Lung (tissue), 12 donors: ENCODE measurements around the gene TMEM86A. TPM values are rescaled to one million over a fixed set of nuclear protein-coding genes. Genes with fewer than 3 reads are reported as not detected.

Experiments
- ATAC-seq: fragments of 200-7000 bp; cut with Tn5 transposase; one replicate; pipeline ENCODE4 v1.9.1; 2020; ENCODE audit warnings: moderate number of reproducible peaks; ENCODE audit not compliant: insufficient read depth, low FRiP score
- DNase-seq, 3 donors: peaks; one replicate each; pipeline ENCODE4 v3.0.0-alpha.2; 2013 to 2017
- H3K27ac ChIP-seq, 2 donors: one replicate each; pipeline ENCODE4 v1.5.1; 2013; ENCODE audit warnings: mild to moderate bottlenecking in 2 of 2, moderate library complexity in 2 of 2, control low read depth in 1 of 2, inconsistent platforms in 1 of 2, low read depth in 1 of 2, low read length in 1 of 2
- H3K27me3 ChIP-seq, 3 donors: one replicate each; pipeline ENCODE4 v1.5.1; 2013; ENCODE audit warnings: low read length in 2 of 3; ENCODE audit not compliant: control insufficient read depth in 3 of 3, insufficient read depth in 3 of 3
- H3K36me3 ChIP-seq, 4 donors: one replicate each; pipeline ENCODE4 v1.5.1; 2013; ENCODE audit warnings: low read length in 4 of 4, mild to moderate bottlenecking in 1 of 4, moderate library complexity in 1 of 4; ENCODE audit not compliant: control insufficient read depth in 4 of 4, insufficient read depth in 4 of 4
- H3K4me1 ChIP-seq, 5 donors: one replicate each; pipeline ENCODE4 v1.5.1; 2013; ENCODE audit warnings: low read length in 5 of 5, mild to moderate bottlenecking in 2 of 5, moderate library complexity in 1 of 5; ENCODE audit not compliant: control insufficient read depth in 5 of 5, insufficient read depth in 5 of 5
- H3K4me3 ChIP-seq: one replicate; pipeline ENCODE4 v1.5.1; 2013; ENCODE audit warnings: mild to moderate bottlenecking, control low read depth, moderate library complexity
- H3K9ac ChIP-seq, 2 donors: one replicate each; pipeline ENCODE4 v1.5.1; 2013; ENCODE audit warnings: low read length in 2 of 2, control low read depth in 1 of 2; ENCODE audit not compliant: insufficient read depth in 1 of 2
- H3K9me3 ChIP-seq, 4 donors: one replicate each; pipeline ENCODE4 v1.5.1; 2013; ENCODE audit warnings: low read length in 3 of 4, mild to moderate bottlenecking in 1 of 4, moderate library complexity in 1 of 4; ENCODE audit not compliant: control insufficient read depth in 4 of 4, insufficient read depth in 3 of 4
- CTCF ChIP-seq: IDR thresholded peaks from 2 replicates; pipeline ENCODE4 v1.5.1; 2012; ENCODE audit warnings: mild to moderate bottlenecking; ENCODE audit errors: control extremely low read depth, extremely low read depth
- WGBS, 2 donors: extraction: QIAGEN DNeasy Blood & Tissue Kit; methylation state at CpG; one replicate each; pipeline ENCODE4 v1.1.7; 2013; 5-methylcytosine and 5-hydroxymethylcytosine counted together
- polyA plus RNA-seq, 2 donors: library from polyadenylated mRNA; stranded (reverse); fragments of 200-250 nt; gene quantifications; one replicate each; pipeline ENCODE4 v1.2.1, GENCODE V29; 2013
- total RNA-seq, 2 donors: library from RNA; depleted of rRNA in 1 of 2; stranded (reverse); fragments of >200 nt in 1 of 2; gene quantifications; one replicate each; pipeline ENCODE4 v1.2.1, GENCODE V29; 2014 to 2021
- donor health status: control.
- donor health status: control.
- donor health status: Bipolar disorder and iron deficiency.
- donor health status: healthy.
- donor health status: DM: yes; HTN: yes; CAD: no.

TMEM86A gene
- total and polyA plus RNA-seq, 4 donors, result 1.9 to 8.9 (median 2.9) TPM

- Histone ChIP-seq H3K9ac (no peak overlapping the region), H3K27ac (no peak overlapping the region), H3K9me3 (no peaks in the 10 kb centered on the region), H3K36me3 (no peaks in the 10 kb centered on the region), H3K4me3 (no peak overlapping the region), H3K27me3 (no peaks in the 10 kb centered on the region), H3K4me1 (no peaks in the 10 kb centered on the region)
- WGBS, 2 donors, result 94% methylated on average over 26 of the region's 26 CpGs
- TF ChIP-seq CTCF, result no peak
- ATAC-seq (no peak), DNase-seq (no peak)
Observed at GRCh38 chr11:18713646-18714442, 15.3 kb downstream of the TMEM86A start.

DNA sequence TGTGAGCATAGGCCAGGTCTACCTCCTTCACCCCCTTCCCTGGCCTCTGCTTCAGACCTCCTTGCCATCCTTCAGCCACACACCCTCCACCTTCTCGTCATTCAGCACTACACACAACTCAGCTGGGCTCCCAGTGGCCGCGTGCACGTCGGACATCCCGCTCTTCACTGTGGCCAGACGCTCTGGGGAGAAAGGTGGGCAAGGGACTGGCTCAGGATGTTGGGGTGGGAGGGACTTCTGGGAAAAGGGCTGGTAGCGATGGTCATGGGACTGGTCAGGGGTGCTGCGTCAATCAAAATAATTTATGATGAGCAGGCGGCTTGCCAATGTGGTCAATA, 15.8 kb downstream of the TMEM86A start:
- no peak overlapping the region for H3K4me3 ChIP-seq
- no peaks in the 10 kb centered on the region for H3K36me3 ChIP-seq
- WGBS, 2 donors, result 86 to 92% methylated on average over 10 of the region's 10 CpGs
- H3K4me1 ChIP-seq, result no peaks in the 10 kb centered on the region
- TF ChIP-seq CTCF, result no peak
- H3K9me3 ChIP-seq, result no peaks in the 10 kb centered on the region
- ATAC-seq, result no peak
- no peaks in the 10 kb centered on the region for H3K27me3 ChIP-seq
- no peak for DNase-seq
- H3K9ac ChIP-seq, result no peak overlapping the region
- H3K27ac ChIP-seq, result no peak overlapping the region

DNA sequence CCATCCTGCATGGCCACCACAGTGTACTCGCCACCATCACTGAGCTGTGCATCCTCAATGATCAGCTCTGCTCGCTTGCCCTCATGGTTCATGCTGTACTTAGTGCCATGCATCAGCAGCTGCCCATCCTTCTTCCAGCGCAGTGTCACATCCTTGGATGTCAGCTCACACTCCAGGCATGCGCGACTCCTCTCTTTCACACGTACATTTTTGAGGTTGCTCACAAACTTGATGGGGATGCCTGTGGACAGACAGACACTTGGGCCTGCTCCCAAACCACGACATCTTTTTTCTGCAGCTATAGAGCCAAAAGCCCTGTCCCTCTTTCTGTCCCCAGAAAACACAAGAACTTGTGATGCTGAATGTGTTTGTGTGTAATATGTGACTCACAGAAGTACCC, 16.9 kb downstream of the TMEM86A start:
- H3K9ac ChIP-seq, result no peak overlapping the region
- H3K27me3 ChIP-seq, result no peaks in the 10 kb centered on the region
- no peak for ATAC-seq
- H3K4me3 ChIP-seq, result no peak overlapping the region
- no peaks in the 10 kb centered on the region for H3K9me3 ChIP-seq
- TF ChIP-seq CTCF, result no peak
- no peak overlapping the region for H3K27ac ChIP-seq
- WGBS, 2 donors, result 83 to 85% methylated on average over 7 of the region's 7 CpGs
- H3K36me3 ChIP-seq, result no peaks in the 10 kb centered on the region
- no peak for DNase-seq
- peaks cover 0 to 5% (median 0%) of the 10 kb centered on the region in 5 donors for H3K4me1 ChIP-seq
